Loucy (cell line): ENCODE data around the gene SPPL3.

Experiments
- H2AFZ ChIP-seq: fragments of 200-600 bp; sonication (generic); 2 replicates; pipeline ENCODE4 v1.6.0; 2016; ENCODE audit warnings: antibody characterized with exemption, mild to moderate bottlenecking, low read length, moderate library complexity
- H3F3A ChIP-seq: fragments of 200-600 bp; 2 replicates; pipeline ENCODE4 v1.6.0; 2016; ENCODE audit warnings: antibody characterized with exemption, low read depth, mild to moderate bottlenecking
- H3K27me3 ChIP-seq: fragments of 200-600 bp; sonication (generic); 2 replicates; pipeline ENCODE4 v1.6.1; 2014; ENCODE audit warnings: low read length, mild to moderate bottlenecking; ENCODE audit not compliant: insufficient read depth, poor library complexity, severe bottlenecking
- H3K36me3 ChIP-seq: fragments of 200-600 bp; sonication (generic); 2 replicates; pipeline ENCODE4 v1.6.1; 2016; ENCODE audit warnings: low read length; ENCODE audit not compliant: insufficient read depth
- H3K4me1 ChIP-seq: fragments of 200-600 bp; sonication (generic); 2 replicates; pipeline ENCODE4 v1.5.1; 2014; ENCODE audit warnings: low read length, mild to moderate bottlenecking; ENCODE audit not compliant: insufficient read depth, poor library complexity, severe bottlenecking
- H3K4me2 ChIP-seq: fragments of 200-600 bp; sonication (generic); 2 replicates; pipeline ENCODE4 v1.6.0; 2014; ENCODE audit warnings: antibody characterized with exemption, low read length, low read depth, mild to moderate bottlenecking; ENCODE audit not compliant: poor library complexity, severe bottlenecking
- H3K4me3 ChIP-seq: fragments of 200-600 bp; sonication (generic); 2 replicates; pipeline ENCODE4 v1.5.1; 2014; ENCODE audit warnings: low read length, mild to moderate bottlenecking, mixed read lengths; ENCODE audit not compliant: poor library complexity, severe bottlenecking
- H3K79me2 ChIP-seq: fragments of 200-600 bp; sonication (generic); 2 replicates; pipeline ENCODE4 v1.6.1; 2014; ENCODE audit warnings: low read length; ENCODE audit not compliant: insufficient read depth
- H3K9ac ChIP-seq: fragments of 200-600 bp; sonication (generic); 2 replicates; pipeline ENCODE4 v1.6.0; 2014; ENCODE audit warnings: mild to moderate bottlenecking, low read depth, low read length, moderate library complexity; ENCODE audit not compliant: poor library complexity, severe bottlenecking
- H3K9me2 ChIP-seq: fragments of 200-600 bp; sonication (generic); replicated peaks from 2 replicates; pipeline ENCODE4 v1.6.1; 2016; ENCODE audit warnings: low read depth, low read length, mixed read lengths
- H3K9me3 ChIP-seq: fragments of 200-600 bp; sonication (generic); 2 replicates; pipeline ENCODE4 v1.6.1; 2014; ENCODE audit warnings: mild to moderate bottlenecking, antibody characterized with exemption, low read length, low read depth; ENCODE audit not compliant: insufficient read depth
- H4K20me1 ChIP-seq: fragments of 200-600 bp; sonication (generic); 2 replicates; pipeline ENCODE4 v1.6.0; 2014; ENCODE audit warnings: antibody characterized with exemption, low read length, mild to moderate bottlenecking; ENCODE audit not compliant: insufficient read depth, poor library complexity, severe bottlenecking
- EZH2phosphoT487 ChIP-seq: fragments of 200-600 bp; IDR thresholded peaks from 2 replicates; pipeline ENCODE4 v1.6.1; 2018; ENCODE audit warnings: antibody characterized with exemption, mild to moderate bottlenecking, moderate library complexity, borderline replicate concordance
- TF ChIP-seq, protein P1 (sequence below): fragments of 200-600 bp; sonication (generic); conservative IDR thresholded peaks from 2 replicates; pipeline ENCODE4 v1.5.1; 2014; ENCODE audit warnings: mild to moderate bottlenecking, antibody characterized with exemption, low read length

SPPL3 gene

DNA sequence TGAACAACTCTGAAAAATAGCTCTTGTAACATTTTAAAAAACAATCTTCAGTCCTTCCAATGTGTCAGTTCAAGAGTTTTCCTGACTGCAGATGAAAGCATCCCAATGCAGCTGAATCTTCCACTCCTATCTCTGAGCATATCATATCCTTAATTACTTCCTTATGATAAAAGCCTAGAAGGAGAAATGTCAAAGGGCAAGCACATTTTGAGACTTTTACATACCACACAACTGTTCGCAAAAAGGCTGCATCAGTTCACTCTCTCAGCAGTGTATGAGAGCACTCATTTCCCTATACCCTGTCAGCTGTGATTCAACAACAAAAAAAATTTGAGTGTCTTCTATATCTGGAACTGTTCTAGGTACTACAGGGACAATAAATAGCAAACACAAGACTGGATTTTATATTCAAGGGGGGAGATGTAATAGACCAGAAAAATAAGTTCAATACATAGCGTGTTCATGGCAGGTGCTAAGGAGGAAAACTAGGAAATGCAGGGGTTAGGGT is 112.4 kb downstream of the SPPL3 start:
- Histone ChIP-seq H3K36me3 (peaks cover 37% of the 10 kb centered on the region), H3K9me2 (no peaks in the 10 kb centered on the region), H3K4me3 (no peak overlapping the region), H3K9ac (no peak overlapping the region), H3K4me2 (no peak overlapping the region), H2AFZ (no peak overlapping the region), H3K4me1 (no peaks in the 10 kb centered on the region), H3K79me2 (peaks cover 12% of the 10 kb centered on the region; the same call in 1 of the 2 replicates), H4K20me1 (no peaks in the 10 kb centered on the region), H3F3A (no peaks in the 10 kb centered on the region), H3K27me3 (no peaks in the 10 kb centered on the region), H3K9me3 (peaks cover 27% of the 10 kb centered on the region; the same call in 1 of the 2 replicates)
- TF ChIP-seq, protein P1, sequence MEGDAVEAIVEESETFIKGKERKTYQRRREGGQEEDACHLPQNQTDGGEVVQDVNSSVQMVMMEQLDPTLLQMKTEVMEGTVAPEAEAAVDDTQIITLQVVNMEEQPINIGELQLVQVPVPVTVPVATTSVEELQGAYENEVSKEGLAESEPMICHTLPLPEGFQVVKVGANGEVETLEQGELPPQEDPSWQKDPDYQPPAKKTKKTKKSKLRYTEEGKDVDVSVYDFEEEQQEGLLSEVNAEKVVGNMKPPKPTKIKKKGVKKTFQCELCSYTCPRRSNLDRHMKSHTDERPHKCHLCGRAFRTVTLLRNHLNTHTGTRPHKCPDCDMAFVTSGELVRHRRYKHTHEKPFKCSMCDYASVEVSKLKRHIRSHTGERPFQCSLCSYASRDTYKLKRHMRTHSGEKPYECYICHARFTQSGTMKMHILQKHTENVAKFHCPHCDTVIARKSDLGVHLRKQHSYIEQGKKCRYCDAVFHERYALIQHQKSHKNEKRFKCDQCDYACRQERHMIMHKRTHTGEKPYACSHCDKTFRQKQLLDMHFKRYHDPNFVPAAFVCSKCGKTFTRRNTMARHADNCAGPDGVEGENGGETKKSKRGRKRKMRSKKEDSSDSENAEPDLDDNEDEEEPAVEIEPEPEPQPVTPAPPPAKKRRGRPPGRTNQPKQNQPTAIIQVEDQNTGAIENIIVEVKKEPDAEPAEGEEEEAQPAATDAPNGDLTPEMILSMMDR = no peak
- no peak for TF ChIP-seq EZH2phosphoT487

DNA sequence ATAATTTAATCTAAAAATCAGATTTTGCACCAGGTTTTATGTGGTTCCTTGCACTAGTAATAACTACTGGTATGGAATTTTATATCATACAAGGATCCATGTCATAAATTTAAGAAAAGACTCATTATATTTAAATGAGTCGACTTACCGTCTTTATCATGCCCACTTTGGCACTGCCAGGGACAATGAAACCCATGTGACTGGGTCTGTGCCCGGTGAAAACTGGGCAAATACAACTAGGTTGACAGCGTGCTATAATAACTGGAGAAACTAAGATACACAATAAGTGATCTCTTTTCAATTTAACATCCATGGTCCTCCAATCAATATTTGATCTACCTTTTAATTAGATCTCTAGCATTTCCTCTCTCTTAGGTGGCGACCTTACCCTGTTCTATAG is 114.0 kb downstream of the SPPL3 start:
- TF ChIP-seq, protein P1 = no peak
- TF ChIP-seq EZH2phosphoT487 = no peak
- no peak overlapping the region for H3K4me2 ChIP-seq

DNA sequence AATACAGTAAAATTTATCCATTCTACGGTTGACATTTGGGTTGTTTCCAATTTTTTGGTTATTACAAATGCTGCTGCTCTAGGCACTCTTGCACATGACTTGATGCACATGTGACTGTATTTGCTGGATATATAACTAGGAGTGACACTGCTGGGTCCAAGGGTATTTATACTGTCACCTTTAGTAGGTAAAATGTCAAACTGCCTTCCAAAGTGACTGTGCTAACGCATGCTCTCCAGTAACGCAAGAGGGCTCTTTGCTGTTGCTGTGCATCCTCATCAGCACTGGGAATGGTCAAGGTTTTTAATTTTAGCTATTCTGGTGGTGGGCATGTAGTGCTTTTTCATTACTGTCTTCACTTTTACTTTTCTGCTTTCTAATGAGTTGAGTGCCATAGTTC is 116.3 kb downstream of the SPPL3 start:
- Histone ChIP-seq H3K4me1 (peaks cover 8% of the 10 kb centered on the region), H3K9me3 (no peaks in the 10 kb centered on the region), H3K4me2 (no peak overlapping the region), H3K4me3 (no peak overlapping the region), H3K27me3 (no peaks in the 10 kb centered on the region), H3K9me2 (no peaks in the 10 kb centered on the region), H3K9ac (no peak overlapping the region), H3F3A (peaks cover 6% of the 10 kb centered on the region), H3K36me3 (peaks cover 29% of the 10 kb centered on the region), H3K79me2 (no peaks in the 10 kb centered on the region; the same call in 1 of the 2 replicates), H2AFZ (no peak overlapping the region), H4K20me1 (no peaks in the 10 kb centered on the region)
- TF ChIP-seq, protein P1 = no peak
- no peak for TF ChIP-seq EZH2phosphoT487

More for the DNA sequence above, 114.0 kb downstream of the SPPL3 start:
- Histone ChIP-seq H4K20me1 (no peaks in the 10 kb centered on the region), H2AFZ (no peak overlapping the region), H3K9me2 (no peaks in the 10 kb centered on the region), H3F3A (no peaks in the 10 kb centered on the region), H3K9me3 (peaks cover 12% of the 10 kb centered on the region; the same call in 1 of the 2 replicates), H3K9ac (no peak overlapping the region), H3K27me3 (no peaks in the 10 kb centered on the region), H3K4me3 (no peak overlapping the region), H3K4me1 (no peaks in the 10 kb centered on the region), H3K79me2 (peaks cover 9% of the 10 kb centered on the region; the same call in 1 of the 2 replicates), H3K36me3 (peaks cover 25% of the 10 kb centered on the region)
